NCI-H524 treated with DMSO at 0.1 percent for 48 hours (cell line): ENCODE results near the gene ARID1A.
"Not testable (repeated sequence)": the region's sequence is repeated elsewhere in the genome, so short reads cannot be mapped to it uniquely, and the experiment has no call there.

Experiments
- DNase-seq: peaks from one replicate; lab custom pipeline; 2025; lab: John Stamatoyannopoulos, UW

Gene ARID1A

DNA sequence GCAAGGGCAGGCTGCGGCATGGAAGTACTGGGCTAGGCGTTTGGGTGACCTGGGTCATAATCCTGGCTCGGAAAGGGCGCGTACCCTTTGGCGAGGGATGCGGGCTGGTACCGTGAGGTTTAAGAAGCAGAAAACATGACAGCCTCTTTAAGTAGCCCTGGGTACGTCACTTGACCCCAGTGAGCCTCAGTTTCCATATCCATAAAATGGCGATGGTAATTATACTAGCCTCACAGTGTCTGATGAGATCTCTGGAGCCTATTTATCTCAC is 92.6 kb downstream of the ARID1A start:
- DNase-seq: no peak

DNA sequence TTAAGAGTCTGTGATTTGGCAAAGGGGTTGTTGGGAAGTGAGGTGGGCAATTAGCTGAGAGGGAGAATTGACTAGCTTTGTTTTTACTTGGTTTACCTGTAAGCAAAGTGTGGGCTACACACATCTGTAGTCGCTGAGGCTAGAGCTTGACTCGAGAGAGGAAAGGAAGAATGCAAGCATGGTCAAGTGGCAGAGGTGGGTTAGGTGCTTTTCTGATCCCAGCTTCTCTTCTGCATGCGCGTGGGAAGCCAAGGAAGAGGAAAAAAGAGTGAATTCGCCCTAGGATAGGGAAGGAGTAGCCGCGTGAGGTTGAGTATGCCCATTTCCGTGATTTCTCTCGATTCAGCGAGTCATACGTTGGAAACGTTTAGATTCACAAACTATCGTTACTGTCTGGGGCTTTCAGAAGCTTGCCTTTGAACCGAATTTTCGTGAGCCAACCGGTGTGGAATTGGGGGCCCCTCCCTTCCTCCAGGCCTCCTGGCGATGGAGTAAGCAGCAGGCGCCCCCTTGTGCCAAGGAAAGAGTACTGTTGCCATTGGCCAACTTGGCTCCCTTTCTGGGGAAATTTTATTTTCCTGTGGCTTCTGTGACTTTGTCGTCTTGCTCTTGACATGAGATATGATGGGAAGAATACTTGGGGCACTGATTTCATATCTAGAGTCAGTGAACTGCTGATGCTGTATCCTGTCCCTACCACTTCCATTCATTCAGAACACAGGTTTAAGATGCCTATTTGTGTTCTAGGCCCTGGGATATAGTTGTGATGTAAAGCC is 93.2 kb downstream of the ARID1A start:
- DNase-seq: peak; percentile 11

GRCh38 chr1:26789612-26789865 is 93.7 kb downstream of the ARID1A start:
- no peak for DNase-seq

- no peak for DNase-seq
These were observed 94.1 kb downstream of the ARID1A start for GRCh38 chr1:26789931-26790330.

GRCh38 chr1:26790551-26790953 is 94.7 kb downstream of the ARID1A start:
- no peak for DNase-seq

- no peak for DNase-seq
These were observed 95.3 kb downstream of the ARID1A start for GRCh38 chr1:26791148-26791547.

GRCh38 chr1:26791626-26792025 is 95.8 kb downstream of the ARID1A start:
- DNase-seq: no peak

DNA sequence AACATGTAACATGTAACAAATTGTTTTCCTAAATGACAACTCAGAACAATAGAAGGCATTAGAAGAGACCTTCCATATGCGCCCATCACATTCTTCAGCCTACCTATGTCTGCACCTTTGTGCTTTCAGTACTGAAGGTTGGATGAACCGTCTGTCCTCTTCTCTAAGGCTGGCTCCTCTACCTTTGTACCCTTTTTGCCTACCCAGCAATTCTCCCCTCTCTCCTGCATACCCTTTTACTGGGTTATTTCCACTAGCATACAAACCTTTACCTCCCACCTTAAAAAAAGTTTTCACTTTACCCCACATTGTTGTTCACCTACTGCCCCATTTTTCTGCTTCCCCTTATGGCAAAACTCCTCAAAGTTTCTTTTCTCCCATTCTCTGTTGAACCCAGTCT is 97.1 kb downstream of the ARID1A start:
- DNase-seq: no peak

DNA sequence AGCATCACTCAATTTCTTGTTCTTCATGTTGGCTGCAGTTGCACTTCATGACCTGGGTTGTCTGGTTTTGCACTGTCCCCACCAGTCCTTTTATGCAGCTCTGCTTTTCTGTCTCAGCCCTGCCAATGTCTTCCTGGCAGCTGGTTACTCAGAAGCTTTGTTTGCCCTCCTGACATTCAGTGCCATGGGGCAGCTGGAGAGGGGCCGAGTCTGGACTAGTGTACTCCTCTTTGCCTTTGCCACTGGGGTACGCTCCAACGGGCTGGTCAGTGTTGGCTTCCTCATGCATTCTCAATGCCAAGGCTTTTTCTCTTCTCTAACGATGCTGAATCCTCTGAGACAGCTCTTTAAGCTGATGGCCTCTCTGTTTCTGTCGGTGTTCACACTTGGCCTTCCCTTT is 98.6 kb downstream of the ARID1A start:
- DNase-seq: no peak

DNA sequence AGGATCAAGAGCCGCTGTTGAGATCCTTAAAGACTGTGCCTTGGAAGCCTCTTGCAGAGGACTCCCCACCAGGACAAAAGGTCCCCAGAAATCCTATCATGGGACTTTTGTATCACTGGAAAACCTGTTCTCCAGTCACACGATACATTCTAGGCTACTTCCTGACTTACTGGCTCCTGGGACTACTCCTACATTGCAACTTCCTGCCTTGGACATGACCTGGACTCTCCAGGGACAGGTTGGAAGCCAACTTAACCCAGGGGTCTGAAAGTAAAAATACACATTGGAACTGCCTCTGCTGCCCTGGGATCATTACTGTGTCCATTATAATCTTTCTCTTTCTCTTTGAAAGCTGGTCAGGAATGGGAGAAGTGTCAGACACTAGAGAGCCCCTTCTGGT is 101.8 kb downstream of the ARID1A start:
- no peak for DNase-seq

- DNase-seq: no peak
These were observed 103.8 kb downstream of the ARID1A start for GRCh38 chr1:26799479-26800142.

DNA sequence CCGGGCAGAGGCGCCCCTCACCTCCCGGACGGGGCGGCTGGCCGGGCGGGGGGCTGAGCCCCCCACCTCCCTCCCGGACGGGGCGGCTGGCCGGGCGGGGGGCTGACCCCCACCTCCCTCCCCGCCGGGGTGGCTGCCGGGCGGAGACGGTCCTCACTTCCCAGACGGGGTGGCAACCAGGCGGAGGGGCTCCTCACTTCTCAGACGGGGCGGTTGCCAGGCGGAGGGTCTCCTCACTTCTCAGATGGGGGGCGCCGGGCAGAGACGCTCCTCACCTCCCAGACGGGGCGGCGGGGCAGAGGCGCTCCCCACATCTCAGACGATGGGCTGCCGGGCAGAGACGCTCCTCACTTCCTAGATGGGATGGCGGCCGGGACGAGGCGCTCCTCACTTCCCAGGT is 108.1 kb downstream of the ARID1A start:
- DNase-seq: not testable (repeated sequence)

GRCh38 chr1:26810105-26810504 is 114.3 kb downstream of the ARID1A start:
- DNase-seq: not testable (repeated sequence)

GRCh38 chr1:26811057-26811456 is 115.2 kb downstream of the ARID1A start:
- no peak for DNase-seq

GRCh38 chr1:26811708-26812107 is 115.9 kb downstream of the ARID1A start:
- no peak for DNase-seq

GRCh38 chr1:26814377-26814776 is 118.6 kb downstream of the ARID1A start:
- DNase-seq: no peak

GRCh38 chr1:26814893-26815292 is 119.1 kb downstream of the ARID1A start:
- DNase-seq: no peak

DNA sequence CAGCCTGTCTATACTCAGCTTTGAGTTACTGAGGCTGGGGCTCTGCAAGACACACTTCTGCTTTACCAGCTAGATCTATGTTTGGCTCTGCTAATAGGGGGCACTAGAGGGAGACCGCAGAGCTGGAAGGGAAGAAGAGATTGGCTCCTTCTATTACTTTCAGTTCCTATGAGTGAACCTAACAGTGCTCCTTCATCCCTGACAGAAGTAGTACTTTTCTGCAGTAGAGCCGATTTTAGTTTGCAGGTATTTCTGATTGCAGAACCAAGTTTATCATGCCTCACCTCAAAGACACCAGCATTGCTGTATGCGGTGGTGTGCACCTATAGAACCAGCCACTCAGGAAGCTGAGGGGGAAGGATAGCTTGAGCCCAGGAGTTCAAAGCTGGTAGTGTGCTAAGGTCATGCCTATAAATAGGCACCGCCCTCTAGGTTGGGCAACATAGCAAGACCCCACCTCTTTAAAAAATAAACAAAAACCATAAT is 125.0 kb downstream of the ARID1A start:
- no peak for DNase-seq

GRCh38 chr1:26822737-26823395 is 127.1 kb downstream of the ARID1A start:
- no peak for DNase-seq

DNA sequence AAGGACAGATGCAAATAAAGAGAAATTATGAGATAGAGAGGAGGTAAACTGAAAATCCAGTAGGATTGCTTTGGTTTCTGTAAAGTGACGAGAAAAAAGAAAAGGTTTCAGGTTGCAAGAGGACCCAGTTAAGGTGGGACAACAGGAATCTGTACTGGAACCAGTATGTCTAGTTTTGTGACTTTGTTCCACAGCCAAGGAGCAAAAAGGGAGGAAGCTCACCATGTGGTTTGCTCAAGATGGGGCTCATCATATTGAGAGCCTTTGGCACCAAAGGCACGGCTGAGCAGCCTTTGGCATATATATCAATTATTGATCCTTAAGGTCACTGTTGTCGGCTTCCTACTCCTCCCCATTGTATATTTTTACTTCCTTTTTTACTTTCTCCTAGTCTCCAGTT is 128.9 kb downstream of the ARID1A start:
- DNase-seq: no peak

DNA sequence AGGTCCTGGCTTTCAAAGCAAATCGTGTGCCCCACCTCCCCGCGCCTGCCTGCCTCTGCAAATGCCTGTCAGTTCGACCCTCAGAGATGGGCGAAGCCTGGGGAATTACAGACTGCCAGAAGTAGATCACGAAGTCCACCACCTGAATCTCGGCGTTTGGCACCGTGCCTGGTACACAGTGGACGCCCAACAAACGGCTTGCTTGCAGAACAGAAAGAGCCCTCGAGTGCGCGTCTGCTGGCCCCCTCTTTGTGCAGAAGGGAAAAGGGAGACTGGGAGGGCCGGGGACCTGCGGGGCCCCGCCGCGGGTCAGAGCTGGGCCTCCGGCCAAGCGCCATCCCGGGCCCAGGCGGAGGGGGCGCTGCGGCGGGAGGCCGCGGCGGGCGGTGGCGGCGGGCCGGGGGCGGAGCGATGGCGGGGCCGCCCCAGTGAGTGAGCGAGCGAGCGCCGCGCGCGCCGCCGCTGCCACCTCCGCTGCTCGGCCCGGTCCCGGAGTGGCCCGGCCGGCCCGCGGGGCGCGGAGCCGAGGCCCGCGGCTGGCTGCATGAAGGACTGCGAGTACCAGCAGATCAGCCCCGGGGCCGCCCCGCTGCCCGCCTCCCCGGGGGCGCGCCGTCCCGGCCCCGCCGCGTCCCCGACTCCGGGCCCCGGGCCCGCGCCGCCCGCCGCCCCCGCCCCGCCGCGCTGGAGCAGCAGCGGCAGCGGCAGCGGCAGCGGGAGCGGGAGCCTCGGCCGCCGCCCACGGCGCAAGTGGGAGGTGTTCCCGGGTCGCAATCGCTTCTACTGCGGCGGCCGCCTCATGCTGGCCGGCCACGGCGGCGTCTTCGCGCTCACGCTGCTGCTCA is 130.7 kb downstream of the ARID1A start, which contains the start of gene ZDHHC18:
Gene ZDHHC18, plus strand, starts transcription at position 428 of the 845 bp plus-strand sequence. Its CDS starts 117 bp downstream, at position 545.
- no peak for DNase-seq

DNA sequence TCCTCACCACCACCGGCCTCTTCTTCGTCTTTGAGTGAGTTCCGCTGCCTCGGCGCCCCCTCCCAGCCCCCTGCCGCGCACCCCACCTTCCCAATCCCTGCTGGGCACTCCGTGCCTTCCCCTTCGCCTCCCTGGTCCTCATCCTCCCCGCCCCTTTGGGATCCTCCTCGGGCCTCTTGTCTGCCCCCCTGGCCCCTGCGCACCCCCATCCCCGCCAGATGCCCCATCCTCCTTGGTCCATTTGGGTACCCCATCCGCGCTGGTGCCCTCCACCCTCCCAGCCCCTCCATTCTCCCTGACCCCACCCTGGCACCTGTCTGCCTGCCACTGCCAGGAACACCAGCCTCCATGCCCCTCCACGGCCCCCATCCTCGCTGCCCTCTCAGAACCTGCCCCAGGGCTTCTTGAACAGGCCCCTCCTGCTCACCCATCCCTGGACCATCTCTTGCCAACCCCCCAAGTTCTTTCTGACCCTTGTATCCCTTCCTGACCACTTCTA is 131.3 kb downstream of the ARID1A start:
- DNase-seq: no peak
